K562 (cell line): ENCODE data around the gene CNRIP1. TPM values are rescaled to one million over a fixed set of nuclear protein-coding genes. Genes with fewer than 3 reads are reported as not detected.
A peak's percentile ranks its signal among the peaks of the same experiment; 100 is the strongest.

Experiments
- CC2D1A ChIP-seq: fragments of 450-650 bp; IDR thresholded peaks from 2 replicates; pipeline ENCODE4 v1.6.1; 2017; ENCODE audit warnings: mild to moderate bottlenecking
- CREB1 ChIP-seq, 2 experiments: sonication (generic) in 1 of 2; formaldehyde crosslinking in 1 of 2; IDR thresholded peaks; 2 replicates each; pipeline versions ENCODE4 v1.6.1 to v1.8.0; 2012 to 2022; ENCODE audit warnings: inconsistent platforms in 1 of 2, mild to moderate bottlenecking in 1 of 2, missing genetic modification reagents in 1 of 2, moderate library complexity in 1 of 2
- DACH1 ChIP-seq: fragments of 450-650 bp; IDR thresholded peaks from 2 replicates; pipeline ENCODE4 v1.6.1; 2018; ENCODE audit not compliant: partially characterized antibody
- EP300 ChIP-seq: IDR thresholded peaks from 2 replicates; pipeline ENCODE4 v1.6.1; 2012; ENCODE audit warnings: low read length, improper control_type of control experiment
- MAZ ChIP-seq, 2 experiments: fragments of 450-650 bp in 1 of 2; sonication (generic) in 1 of 2; formaldehyde crosslinking; IDR thresholded peaks in 1 of 2; conservative IDR thresholded peaks in 1 of 2; 2 replicates each; pipeline versions ENCODE4 v1.4.0 to v1.5.0; 2020; ENCODE audit warnings: mild to moderate bottlenecking in 1 of 2, missing genetic modification reagents in 1 of 2
- MTA2 ChIP-seq: fragments of 450-650 bp; IDR thresholded peaks from 2 replicates; pipeline ENCODE4 v1.6.1; 2016; ENCODE audit warnings: low read depth
- NCOR1 ChIP-seq: fragments of 450-650 bp; IDR thresholded peaks from 2 replicates; pipeline ENCODE4 v1.6.1; 2016; ENCODE audit warnings: mild to moderate bottlenecking, moderate library complexity
- NFIX ChIP-seq: fragments of 250-450 bp; sonication (Bioruptor Pico); IDR thresholded peaks from 2 replicates; pipeline ENCODE4 v1.4.0; 2020; ENCODE audit warnings: low read depth, mild to moderate bottlenecking, moderate library complexity
- SMAD4 ChIP-seq: fragments of 250-450 bp; sonication (Bioruptor Pico); conservative IDR thresholded peaks from 2 replicates; pipeline ENCODE4 v1.8.0; 2021; ENCODE audit warnings: inconsistent platforms, mild to moderate bottlenecking, moderate library complexity
- SMARCE1 ChIP-seq: fragments of 450-650 bp; IDR thresholded peaks from 2 replicates; pipeline ENCODE4 v1.7.1; 2016; ENCODE audit warnings: mild to moderate bottlenecking
- TAF1 ChIP-seq: IDR thresholded peaks from 2 replicates; pipeline ENCODE4 v1.6.1; 2011; ENCODE audit warnings: mild to moderate bottlenecking, low read length, moderate library complexity; ENCODE audit not compliant: insufficient read depth, control insufficient read depth, severe bottlenecking; ENCODE audit errors: extremely low read depth
- TAF9B ChIP-seq: fragments of 450-650 bp; IDR thresholded peaks from 2 replicates; pipeline ENCODE4 v1.6.1; 2018; ENCODE audit warnings: mild to moderate bottlenecking; ENCODE audit not compliant: partially characterized antibody
- TAL1 ChIP-seq: fragments of 450-650 bp; IDR thresholded peaks from 2 replicates; pipeline ENCODE4 v1.6.1; 2016; ENCODE audit warnings: mild to moderate bottlenecking
- TRIM24 ChIP-seq, 2 experiments: fragments of 450-650 bp; IDR thresholded peaks; 2 replicates each; pipeline ENCODE4 v1.6.1; 2016
- ZC3H8 ChIP-seq: fragments of 450-650 bp; IDR thresholded peaks from 2 replicates; pipeline ENCODE4 v1.6.1; 2017
- ZFP36 ChIP-seq: fragments of 150-350 bp; IDR thresholded peaks from 2 replicates; pipeline ENCODE4 v1.6.1; 2018; ENCODE audit warnings: low read length, low read depth; ENCODE audit not compliant: partially characterized antibody
- ZFP91 ChIP-seq: sonication (generic); formaldehyde crosslinking; IDR thresholded peaks from 2 replicates; pipeline ENCODE4 v1.8.0; 2022; ENCODE audit warnings: mild to moderate bottlenecking, missing genetic modification reagents
- ZNF668 ChIP-seq: fragments of 250-450 bp; sonication (Bioruptor Pico); IDR thresholded peaks from 2 replicates; pipeline ENCODE4 v1.8.0; 2022; ENCODE audit warnings: mild to moderate bottlenecking, inconsistent platforms
- ZNF695 ChIP-seq: fragments of 450-650 bp; formaldehyde crosslinking; IDR thresholded peaks from 2 replicates; pipeline ENCODE4 v1.4.0; 2020; ENCODE audit warnings: mild to moderate bottlenecking, moderate library complexity
- ZNF780A ChIP-seq: fragments of 250-450 bp; sonication (Bioruptor Pico); IDR thresholded peaks from 2 replicates; pipeline ENCODE4 v1.5.0; 2021; ENCODE audit warnings: mild to moderate bottlenecking
- polyA plus RNA-seq, 8 experiments: library from polyadenylated mRNA; depleted of rRNA in 4 of 8; stranded (reverse) in 5 of 8; unstranded in 3 of 8; fragments of >200 nt; fragmentation: Nextera tagmentation in 2 of 8; fragmentation: Illumina TruSeq in 1 of 8; extraction: Ambion mirVana in 2 of 8; extraction: Trizol in 1 of 8; gene quantifications; 2 replicates each; pipeline versions ENCODE4 v1.2.1 to v1.2.3, GENCODE V29; 2011 to 2014; ENCODE audit warnings: inconsistent platforms in 1 of 8, missing spikeins in 1 of 8
- total RNA-seq, 7 experiments: library from RNA; depleted of rRNA in 6 of 7; stranded (reverse); fragments of >200 nt in 6 of 7; fragmentation: Illumina TruSeq in 2 of 7; extraction: Trizol in 2 of 7; gene quantifications; 2 replicates each; pipeline versions ENCODE4 v1.2.1 to v1.2.3, GENCODE V29; 2011 to 2021; ENCODE audit warnings: low replicate concordance in 1 of 7
- TF ChIP-seq, protein P1 (sequence below), 2 experiments: fragments of 450-650 bp in 1 of 2; sonication (generic) in 1 of 2; formaldehyde crosslinking in 1 of 2; IDR thresholded peaks in 1 of 2; conservative IDR thresholded peaks in 1 of 2; 2 replicates each; pipeline versions ENCODE4 v1.6.1 to v1.8.1; 2016 to 2023; ENCODE audit warnings: mild to moderate bottlenecking in 2 of 2, moderate library complexity in 2 of 2, inconsistent platforms in 1 of 2, missing genetic modification reagents in 1 of 2
- TF ChIP-seq, protein P2 (sequence below): fragments of 450-650 bp; IDR thresholded peaks from 2 replicates; pipeline ENCODE4 v1.6.1; 2017; ENCODE audit warnings: antibody characterized with exemption, mild to moderate bottlenecking
- TF ChIP-seq, protein P3 (sequence below): sonication (generic); formaldehyde crosslinking; IDR thresholded peaks from 2 replicates; pipeline ENCODE4 v1.8.0; 2022; ENCODE audit warnings: missing genetic modification reagents, mild to moderate bottlenecking, moderate library complexity, borderline replicate concordance

Gene CNRIP1
- total and polyA plus RNA-seq, 9 of the 15 experiments (the other 6 are each of a cell fraction or from before 2014, with no cell fraction given), result 0.59 to 2.1 (median 1.5) TPM

DNA sequence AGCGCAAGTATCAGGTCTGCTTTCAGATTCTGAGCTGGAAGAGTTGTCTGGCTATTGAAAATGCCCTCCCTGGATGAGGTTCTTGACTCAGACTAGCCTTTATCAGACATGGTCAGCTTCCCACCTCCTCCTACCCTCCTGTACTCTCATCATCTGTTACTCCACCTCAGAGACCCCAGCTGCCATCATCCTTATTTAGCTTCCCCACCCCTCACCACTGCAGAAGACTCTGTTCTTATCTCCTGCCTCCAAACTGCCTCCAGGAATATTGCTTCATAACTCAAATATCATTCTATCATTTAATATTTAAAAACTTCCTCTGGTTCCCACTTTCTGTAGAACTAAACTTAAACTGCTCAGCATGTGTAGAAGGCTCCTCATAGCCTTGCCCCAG lies 36.3 kb downstream of the CNRIP1 start (continued):
- TF ChIP-seq ZFP91 (CRISPR knock-in tag) (no peak), CC2D1A (peak; percentile 43; the same call in 1 of the 2 replicates), TAF1 (peak; percentile 28), EP300 (peak; percentile 62; the same call in 1 of the 2 replicates), SMARCE1 (peak; percentile 56; the same call in 1 of the 2 replicates), TAF9B (peak; percentile 10), ZFP36 (no peak), ZNF780A (CRISPR knock-in tag) (no peak), NFIX (CRISPR knock-in tag) (no peak), CREB1 (IDR thresholded peaks at IDR 0.05) (peak; percentile 18; the same call in 1 of the 2 replicates), CREB1 (CRISPR knock-in tag; IDR thresholded peaks at IDR 0.05) (no peak), ZNF668 (CRISPR knock-in tag) (no peak), NCOR1 (peak; percentile 85), ZNF695 (CRISPR knock-in tag) (no peak), SMAD4 (CRISPR knock-in tag) (no peak), MTA2 (peak; percentile 54), TAL1 (peak; percentile 82), TRIM24 (IDR thresholded peaks at IDR 0.05) (peak; percentile 67 to 72; a peak in 2 of 4 replicates), MAZ (CRISPR knock-in tag; conservative IDR thresholded peaks at IDR 0.05 in 1 of 2, IDR thresholded peaks at IDR 0.05 in 1 of 2) (no peak), ZC3H8 (no peak), DACH1 (no peak)
- TF ChIP-seq, protein P1, sequence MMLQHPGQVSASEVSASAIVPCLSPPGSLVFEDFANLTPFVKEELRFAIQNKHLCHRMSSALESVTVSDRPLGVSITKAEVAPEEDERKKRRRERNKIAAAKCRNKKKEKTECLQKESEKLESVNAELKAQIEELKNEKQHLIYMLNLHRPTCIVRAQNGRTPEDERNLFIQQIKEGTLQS (IDR thresholded peaks at IDR 0.05), result no peak
- TF ChIP-seq, protein P1 (CRISPR knock-in tag; conservative IDR thresholded peaks at IDR 0.05), result no peak
- TF ChIP-seq, protein P2, sequence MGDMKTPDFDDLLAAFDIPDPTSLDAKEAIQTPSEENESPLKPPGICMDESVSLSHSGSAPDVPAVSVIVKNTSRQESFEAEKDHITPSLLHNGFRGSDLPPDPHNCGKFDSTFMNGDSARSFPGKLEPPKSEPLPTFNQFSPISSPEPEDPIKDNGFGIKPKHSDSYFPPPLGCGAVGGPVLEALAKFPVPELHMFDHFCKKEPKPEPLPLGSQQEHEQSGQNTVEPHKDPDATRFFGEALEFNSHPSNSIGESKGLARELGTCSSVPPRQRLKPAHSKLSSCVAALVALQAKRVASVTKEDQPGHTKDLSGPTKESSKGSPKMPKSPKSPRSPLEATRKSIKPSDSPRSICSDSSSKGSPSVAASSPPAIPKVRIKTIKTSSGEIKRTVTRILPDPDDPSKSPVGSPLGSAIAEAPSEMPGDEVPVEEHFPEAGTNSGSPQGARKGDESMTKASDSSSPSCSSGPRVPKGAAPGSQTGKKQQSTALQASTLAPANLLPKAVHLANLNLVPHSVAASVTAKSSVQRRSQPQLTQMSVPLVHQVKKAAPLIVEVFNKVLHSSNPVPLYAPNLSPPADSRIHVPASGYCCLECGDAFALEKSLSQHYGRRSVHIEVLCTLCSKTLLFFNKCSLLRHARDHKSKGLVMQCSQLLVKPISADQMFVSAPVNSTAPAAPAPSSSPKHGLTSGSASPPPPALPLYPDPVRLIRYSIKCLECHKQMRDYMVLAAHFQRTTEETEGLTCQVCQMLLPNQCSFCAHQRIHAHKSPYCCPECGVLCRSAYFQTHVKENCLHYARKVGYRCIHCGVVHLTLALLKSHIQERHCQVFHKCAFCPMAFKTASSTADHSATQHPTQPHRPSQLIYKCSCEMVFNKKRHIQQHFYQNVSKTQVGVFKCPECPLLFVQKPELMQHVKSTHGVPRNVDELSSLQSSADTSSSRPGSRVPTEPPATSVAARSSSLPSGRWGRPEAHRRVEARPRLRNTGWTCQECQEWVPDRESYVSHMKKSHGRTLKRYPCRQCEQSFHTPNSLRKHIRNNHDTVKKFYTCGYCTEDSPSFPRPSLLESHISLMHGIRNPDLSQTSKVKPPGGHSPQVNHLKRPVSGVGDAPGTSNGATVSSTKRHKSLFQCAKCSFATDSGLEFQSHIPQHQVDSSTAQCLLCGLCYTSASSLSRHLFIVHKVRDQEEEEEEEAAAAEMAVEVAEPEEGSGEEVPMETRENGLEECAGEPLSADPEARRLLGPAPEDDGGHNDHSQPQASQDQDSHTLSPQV, result no peak
- TF ChIP-seq, protein P3, sequence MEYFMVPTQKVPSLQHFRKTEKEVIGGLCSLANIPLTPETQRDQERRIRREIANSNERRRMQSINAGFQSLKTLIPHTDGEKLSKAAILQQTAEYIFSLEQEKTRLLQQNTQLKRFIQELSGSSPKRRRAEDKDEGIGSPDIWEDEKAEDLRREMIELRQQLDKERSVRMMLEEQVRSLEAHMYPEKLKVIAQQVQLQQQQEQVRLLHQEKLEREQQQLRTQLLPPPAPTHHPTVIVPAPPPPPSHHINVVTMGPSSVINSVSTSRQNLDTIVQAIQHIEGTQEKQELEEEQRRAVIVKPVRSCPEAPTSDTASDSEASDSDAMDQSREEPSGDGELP (CRISPR knock-in tag), result no peak
